Upper lobe of left lung (tissue), 6 donors: ENCODE data around the gene UQCR10. TPM values are rescaled to one million over a fixed set of nuclear protein-coding genes. Genes with fewer than 3 reads are reported as not detected.

Experiments used
- ATAC-seq, 2 donors: fragments of 200-7000 bp; cut with Tn5 transposase; one replicate each; pipeline ENCODE4 v1.9.1; 2022; ENCODE audit warnings: mild to moderate bottlenecking in 2 of 2, moderate library complexity in 2 of 2; ENCODE audit not compliant: low FRiP score in 2 of 2
- DNase-seq, 2 donors: peaks; one replicate each; pipeline ENCODE4 v3.0.0-alpha.2; 2019 to 2020
- H3K27ac ChIP-seq, 4 donors: fragments of 200-600 bp; sonication (generic); one replicate each; pipeline ENCODE4 v1.5.1; 2016 to 2019
- H3K27me3 ChIP-seq, 4 donors: fragments of 200-600 bp; sonication (generic); one replicate each; pipeline ENCODE4 v1.5.1; 2017 to 2019
- H3K36me3 ChIP-seq, 4 donors: fragments of 200-600 bp; sonication (generic); one replicate each; pipeline ENCODE4 v1.5.1; 2016 to 2019
- H3K4me1 ChIP-seq, 4 donors: fragments of 200-600 bp; sonication (generic); one replicate each; pipeline ENCODE4 v1.5.1; 2018 to 2019
- H3K4me3 ChIP-seq, 4 donors: fragments of 200-600 bp; sonication (generic); one replicate each; pipeline ENCODE4 v1.5.1; 2017 to 2019; ENCODE audit warnings: mild to moderate bottlenecking in 2 of 4, moderate library complexity in 1 of 4
- H3K9me3 ChIP-seq, 4 donors: fragments of 200-600 bp; sonication (generic); one replicate each; pipeline ENCODE4 v1.5.1; 2018 to 2019
- EP300 ChIP-seq, 4 donors: sonication (generic); formaldehyde crosslinking; IDR thresholded peaks; one replicate each; pipeline ENCODE4 v1.5.1; 2017; ENCODE audit warnings: antibody characterized with exemption in 4 of 4, control low read depth in 2 of 4
- POLR2A ChIP-seq, 4 donors: fragments of 450-650 bp; IDR thresholded peaks; one replicate each; pipeline ENCODE4 v1.5.1; 2016 to 2017; ENCODE audit warnings: antibody characterized with exemption in 4 of 4, mild to moderate bottlenecking in 2 of 4
- POLR2AphosphoS5 ChIP-seq, 2 donors: sonication (generic); formaldehyde crosslinking; IDR thresholded peaks; one replicate each; pipeline ENCODE4 v1.5.1; 2017; ENCODE audit warnings: antibody characterized with exemption in 2 of 2
- WGBS, 2 donors: methylation state at CpG; one replicate each; pipeline ENCODE4 v1.1.5; 2017 to 2018; 5-methylcytosine and 5-hydroxymethylcytosine counted together
- total RNA-seq, 6 donors: library from RNA; depleted of rRNA in 4 of 6; stranded (reverse); fragments of >200 nt in 4 of 6; gene quantifications; one replicate each; pipeline versions ENCODE4 v1.1.0 to v1.2.1, GENCODE V29; 2016 to 2021
- TF ChIP-seq, protein P1 (sequence below), 6 experiments: fragments of 450-650 bp in 4 of 6; fragments of 200-600 bp in 2 of 6; sonication (generic) in 2 of 6; IDR thresholded peaks; one replicate each; pipeline ENCODE4 v1.5.1; 2016 to 2019; ENCODE audit warnings: antibody characterized with exemption in 6 of 6
- donor health status: DM: no; HTN: no; CAD: no; lungs with moderate emphysema.
- donor health status: DM: no; HTN: yes; CAD: no; lungs with severe emphysema.

UQCR10 gene
- total RNA-seq, 6 donors from 2014 or later, result 50.5 to 107 (median 78.2) TPM

DNA sequence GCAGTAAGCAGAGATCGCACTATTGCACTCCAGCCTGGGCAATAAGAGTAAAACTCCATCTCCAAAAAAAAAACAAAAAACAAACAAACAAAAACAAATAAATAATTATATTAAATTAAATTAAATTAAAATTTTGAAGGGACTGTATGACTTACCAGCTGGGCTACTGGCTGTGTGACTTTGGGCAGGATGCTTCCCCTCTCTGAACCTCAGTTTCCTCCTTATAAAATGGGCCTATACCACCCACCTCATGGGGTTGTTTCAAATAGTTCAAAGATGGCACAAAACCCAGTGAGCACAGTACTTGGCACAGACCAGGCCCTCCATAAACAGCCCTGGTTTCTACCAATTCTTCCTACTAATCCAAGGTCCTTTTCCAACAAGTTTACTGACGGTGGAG, 36.0 kb downstream of the UQCR10 start:
- TF ChIP-seq POLR2AphosphoS5 (IDR thresholded peaks at IDR 0.05) (no peak), POLR2A (IDR thresholded peaks at IDR 0.05) (no peak), EP300 (IDR thresholded peaks at IDR 0.05) (no peak)
- TF ChIP-seq, protein P1, sequence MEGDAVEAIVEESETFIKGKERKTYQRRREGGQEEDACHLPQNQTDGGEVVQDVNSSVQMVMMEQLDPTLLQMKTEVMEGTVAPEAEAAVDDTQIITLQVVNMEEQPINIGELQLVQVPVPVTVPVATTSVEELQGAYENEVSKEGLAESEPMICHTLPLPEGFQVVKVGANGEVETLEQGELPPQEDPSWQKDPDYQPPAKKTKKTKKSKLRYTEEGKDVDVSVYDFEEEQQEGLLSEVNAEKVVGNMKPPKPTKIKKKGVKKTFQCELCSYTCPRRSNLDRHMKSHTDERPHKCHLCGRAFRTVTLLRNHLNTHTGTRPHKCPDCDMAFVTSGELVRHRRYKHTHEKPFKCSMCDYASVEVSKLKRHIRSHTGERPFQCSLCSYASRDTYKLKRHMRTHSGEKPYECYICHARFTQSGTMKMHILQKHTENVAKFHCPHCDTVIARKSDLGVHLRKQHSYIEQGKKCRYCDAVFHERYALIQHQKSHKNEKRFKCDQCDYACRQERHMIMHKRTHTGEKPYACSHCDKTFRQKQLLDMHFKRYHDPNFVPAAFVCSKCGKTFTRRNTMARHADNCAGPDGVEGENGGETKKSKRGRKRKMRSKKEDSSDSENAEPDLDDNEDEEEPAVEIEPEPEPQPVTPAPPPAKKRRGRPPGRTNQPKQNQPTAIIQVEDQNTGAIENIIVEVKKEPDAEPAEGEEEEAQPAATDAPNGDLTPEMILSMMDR (IDR thresholded peaks at IDR 0.05), result no peak
- no peak overlapping the region for H3K27ac ChIP-seq
- WGBS, 2 donors, result 96 to 98% methylated on average over 2 of the region's 2 CpGs
- DNase-seq (no peak), ATAC-seq (no peak)
- H3K27me3 ChIP-seq, result no peaks in the 10 kb centered on the region
- no peaks in the 10 kb centered on the region for H3K9me3 ChIP-seq
- peaks cover 23 to 36% (median 32%) of the 10 kb centered on the region in 4 donors for H3K4me1 ChIP-seq
- peaks cover 22 to 83% (median 72%) of the 10 kb centered on the region in 4 donors for H3K36me3 ChIP-seq
- no peak overlapping the region for H3K4me3 ChIP-seq

DNA sequence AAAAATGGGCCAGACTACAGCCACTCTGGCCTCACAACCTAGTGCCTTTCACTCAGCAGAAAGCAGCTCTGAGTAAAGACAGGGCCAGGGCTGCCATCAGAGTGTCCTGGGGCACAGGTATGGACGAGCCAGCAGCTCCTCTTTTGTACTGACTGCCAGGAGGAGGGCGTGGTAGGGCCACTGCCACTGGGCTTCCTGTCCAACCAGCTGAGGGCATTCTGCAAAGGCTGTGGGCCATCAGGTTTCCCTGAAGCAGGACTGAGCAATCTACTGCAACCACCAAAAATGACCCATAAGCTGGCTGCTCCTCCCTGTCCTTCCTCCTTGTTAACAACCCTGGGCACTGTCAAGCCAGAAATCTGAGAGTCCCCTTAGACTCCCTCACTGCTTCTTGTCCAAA, 37.8 kb downstream of the UQCR10 start:
- Histone ChIP-seq H3K4me3 (no peak overlapping the region), H3K36me3 (peaks cover 24 to 92% (median 75%) of the 10 kb centered on the region in 4 donors), H3K4me1 (peaks cover 6 to 18% (median 15%) of the 10 kb centered on the region in 4 donors), H3K9me3 (no peaks in the 10 kb centered on the region), H3K27me3 (no peaks in the 10 kb centered on the region), H3K27ac (no peak overlapping the region)
- TF ChIP-seq, protein P1 (IDR thresholded peaks at IDR 0.05), result no peak
- TF ChIP-seq POLR2A (IDR thresholded peaks at IDR 0.05), result no peak
- no peak for TF ChIP-seq EP300 (IDR thresholded peaks at IDR 0.05)
- no peak for TF ChIP-seq POLR2AphosphoS5 (IDR thresholded peaks at IDR 0.05)
- WGBS, 2 donors, result 89% methylated on average over 2 of the region's 2 CpGs; no CpG with 5 or more reads in 1 of the 2 donors
- DNase-seq (no peak), ATAC-seq (no peak)

DNA sequence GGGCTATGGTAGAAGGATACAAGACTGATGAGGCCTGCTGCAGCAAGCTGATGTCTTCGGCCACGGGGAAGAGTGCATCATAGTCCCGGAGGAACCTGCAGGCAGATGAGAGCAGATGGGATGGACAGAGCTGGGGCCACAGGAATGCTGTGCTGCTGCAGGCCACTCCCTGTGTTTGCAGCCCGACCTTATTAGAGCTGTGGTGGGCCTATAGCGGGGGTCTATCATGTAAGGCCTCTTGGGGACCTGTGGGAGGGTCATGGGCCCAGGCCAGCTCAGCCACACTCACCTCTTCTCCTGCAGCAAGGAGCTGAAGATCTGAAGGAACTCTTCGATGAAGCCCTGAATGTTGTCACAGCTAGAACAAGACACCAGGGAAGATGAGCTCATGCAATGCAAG, 39.0 kb downstream of the UQCR10 start:
- Histone ChIP-seq H3K36me3 (peaks cover 24 to 91% (median 74%) of the 10 kb centered on the region in 4 donors), H3K27ac (no peak overlapping the region), H3K4me3 (no peak overlapping the region), H3K27me3 (no peaks in the 10 kb centered on the region), H3K4me1 (peaks cover 0 to 21% (median 12%) of the 10 kb centered on the region in 4 donors), H3K9me3 (no peaks in the 10 kb centered on the region)
- ATAC-seq (peak in 1 of 2 donors; percentile 62), DNase-seq (no peak)
- WGBS, 2 donors, result 83 to 91% methylated on average over 1 to 6 of the region's 6 CpGs
- TF ChIP-seq, protein P1 (IDR thresholded peaks at IDR 0.05), result no peak
- no peak for TF ChIP-seq POLR2A (IDR thresholded peaks at IDR 0.05)
- TF ChIP-seq EP300 (IDR thresholded peaks at IDR 0.05), result no peak
- TF ChIP-seq POLR2AphosphoS5 (IDR thresholded peaks at IDR 0.05), result no peak

DNA sequence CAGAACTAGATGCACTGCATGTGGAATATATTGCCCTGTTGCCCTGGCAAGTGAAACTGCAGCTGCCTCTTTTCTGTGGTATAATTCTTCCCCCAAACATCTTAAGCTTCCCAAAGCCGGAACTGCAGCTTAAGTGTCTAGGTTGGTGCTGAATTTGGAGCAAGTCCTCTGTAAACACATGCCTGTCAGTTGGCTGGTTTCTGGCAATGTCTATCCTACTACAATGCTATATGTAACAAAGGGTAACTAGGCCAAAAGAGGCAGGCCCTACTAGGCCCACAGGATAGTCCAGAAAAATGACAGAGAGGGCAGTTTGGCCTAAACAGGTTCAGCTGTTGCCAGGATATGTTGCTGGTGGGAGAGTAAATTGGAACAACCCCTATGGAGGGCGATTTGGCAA, 43.0 kb downstream of the UQCR10 start:
- H3K36me3 ChIP-seq, result peaks cover 36 to 93% (median 72%) of the 10 kb centered on the region in 4 donors
- ATAC-seq, result no peak

More for the DNA sequence above, 43.0 kb downstream of the UQCR10 start:
- TF ChIP-seq, protein P1 (IDR thresholded peaks at IDR 0.05), result no peak
- TF ChIP-seq EP300 (IDR thresholded peaks at IDR 0.05) (no peak), POLR2AphosphoS5 (IDR thresholded peaks at IDR 0.05) (no peak)
- Histone ChIP-seq H3K27ac (peak overlapping the region in 2 of 4 donors; percentile 37 to 43), H3K27me3 (no peaks in the 10 kb centered on the region), H3K4me3 (no peak overlapping the region), H3K4me1 (peaks cover 3 to 22% (median 12%) of the 10 kb centered on the region in 4 donors), H3K9me3 (no peaks in the 10 kb centered on the region)
- no peak for DNase-seq
- WGBS, 2 donors, result 73 to 83% methylated on average over 2 of the region's 2 CpGs
